Anterior cingulate cortex (tissue), 58 donors: Measurements from ENCODE around the gene GUCY2D.

Experiments
- DNase-seq, 58 donors: peaks; one replicate each; lab custom pipeline; 2025; lab: John Stamatoyannopoulos, UW

The GUCY2D gene

GRCh38 chr17:8039611-8040168 lies 37.3 kb downstream of the GUCY2D start:
- DNase-seq: no peak

GRCh38 chr17:8041249-8041928 lies 39.0 kb downstream of the GUCY2D start:
- peak in 17 of 58 donors; percentile 5 to 76 (median 18) for DNase-seq

GRCh38 chr17:8041979-8042378 lies 39.6 kb downstream of the GUCY2D start:
- no peak for DNase-seq

- no peak for DNase-seq
These were observed 42.7 kb downstream of the GUCY2D start for GRCh38 chr17:8044819-8045810.

GRCh38 chr17:8046306-8046928 lies 44.0 kb downstream of the GUCY2D start:
- no peak for DNase-seq

- no peak for DNase-seq
These were observed 44.7 kb downstream of the GUCY2D start for GRCh38 chr17:8046929-8047768.

GRCh38 chr17:8047769-8048110 lies 45.3 kb downstream of the GUCY2D start:
- no peak for DNase-seq

- DNase-seq: no peak
These were observed 45.8 kb downstream of the GUCY2D start for GRCh38 chr17:8048236-8048635.

- DNase-seq: no peak
These were observed 46.3 kb downstream of the GUCY2D start for GRCh38 chr17:8048736-8049135.

GRCh38 chr17:8051831-8052230 lies 49.4 kb downstream of the GUCY2D start:
- DNase-seq: no peak

- DNase-seq: no peak
These were observed 50.1 kb downstream of the GUCY2D start for GRCh38 chr17:8052256-8053252.

GRCh38 chr17:8053600-8053999 lies 51.2 kb downstream of the GUCY2D start:
- DNase-seq: no peak

GRCh38 chr17:8055851-8056231 lies 53.4 kb downstream of the GUCY2D start:
- DNase-seq: no peak

GRCh38 chr17:8056232-8056975 lies 54.0 kb downstream of the GUCY2D start:
- peak in 24 of 58 donors; percentile 12 to 64 (median 30) for DNase-seq

- DNase-seq: no peak
These were observed 54.7 kb downstream of the GUCY2D start for GRCh38 chr17:8056976-8057625.

GRCh38 chr17:8057691-8058114 lies 55.3 kb downstream of the GUCY2D start:
- DNase-seq: peak in 25 of 58 donors; percentile 2 to 64 (median 23)

GRCh38 chr17:8059131-8059530 lies 56.7 kb downstream of the GUCY2D start:
- no peak for DNase-seq
